Measurements from ENCODE around the gene ABTB2. TPM values are rescaled to one million over a fixed set of nuclear protein-coding genes. Genes with fewer than 3 reads are reported as not detected.
A peak's percentile ranks its signal among the peaks of the same experiment; 100 is the strongest.

ABTB2 gene
- total RNA-seq, 6 donors from 2014 or later, result 1.4 to 6.8 (median 4.7) TPM

DNA sequence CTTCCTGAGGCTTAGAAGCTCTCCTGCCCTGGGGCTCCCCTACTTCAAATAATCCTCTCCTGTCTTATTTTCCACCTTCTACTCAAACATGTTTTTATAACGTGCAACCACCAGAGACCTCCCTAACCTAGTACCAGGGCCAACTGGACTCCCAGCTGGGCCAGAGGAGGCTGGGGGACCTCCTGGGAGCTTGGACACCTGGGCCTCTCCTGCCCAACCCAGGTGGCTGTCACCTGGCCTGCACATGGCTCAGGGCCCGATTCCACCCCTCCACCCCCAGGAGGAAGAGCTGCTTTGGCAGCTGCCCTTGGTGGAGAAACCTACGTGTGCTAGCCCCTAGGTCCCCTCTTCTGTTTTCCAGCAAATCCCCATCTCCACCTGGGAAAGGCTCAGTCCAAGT is 105.2 kb downstream of the ABTB2 start:
- H3K9me3 ChIP-seq, result no peaks in the 10 kb centered on the region
- TF ChIP-seq POLR2A (IDR thresholded peaks at IDR 0.05) (no peak), EP300 (IDR thresholded peaks at IDR 0.05) (no peak), POLR2AphosphoS5 (IDR thresholded peaks at IDR 0.05) (no peak)
- TF ChIP-seq, protein P1, sequence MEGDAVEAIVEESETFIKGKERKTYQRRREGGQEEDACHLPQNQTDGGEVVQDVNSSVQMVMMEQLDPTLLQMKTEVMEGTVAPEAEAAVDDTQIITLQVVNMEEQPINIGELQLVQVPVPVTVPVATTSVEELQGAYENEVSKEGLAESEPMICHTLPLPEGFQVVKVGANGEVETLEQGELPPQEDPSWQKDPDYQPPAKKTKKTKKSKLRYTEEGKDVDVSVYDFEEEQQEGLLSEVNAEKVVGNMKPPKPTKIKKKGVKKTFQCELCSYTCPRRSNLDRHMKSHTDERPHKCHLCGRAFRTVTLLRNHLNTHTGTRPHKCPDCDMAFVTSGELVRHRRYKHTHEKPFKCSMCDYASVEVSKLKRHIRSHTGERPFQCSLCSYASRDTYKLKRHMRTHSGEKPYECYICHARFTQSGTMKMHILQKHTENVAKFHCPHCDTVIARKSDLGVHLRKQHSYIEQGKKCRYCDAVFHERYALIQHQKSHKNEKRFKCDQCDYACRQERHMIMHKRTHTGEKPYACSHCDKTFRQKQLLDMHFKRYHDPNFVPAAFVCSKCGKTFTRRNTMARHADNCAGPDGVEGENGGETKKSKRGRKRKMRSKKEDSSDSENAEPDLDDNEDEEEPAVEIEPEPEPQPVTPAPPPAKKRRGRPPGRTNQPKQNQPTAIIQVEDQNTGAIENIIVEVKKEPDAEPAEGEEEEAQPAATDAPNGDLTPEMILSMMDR (IDR thresholded peaks at IDR 0.05), result no peak
- no peak overlapping the region for H3K4me3 ChIP-seq
- no peak overlapping the region for H3K27ac ChIP-seq
- H3K36me3 ChIP-seq, result no peaks in the 10 kb centered on the region
- DNase-seq (no peak), ATAC-seq (ENCODE audit: low FRiP score in 2 of 2) (no peak)
- H3K4me1 ChIP-seq, result peaks cover 0 to 18% (median 5%) of the 10 kb centered on the region in 4 donors
- no peaks in the 10 kb centered on the region for H3K27me3 ChIP-seq
- 77 to 88% methylated on average over 3 of the region's 3 CpGs for WGBS, 2 donors

DNA sequence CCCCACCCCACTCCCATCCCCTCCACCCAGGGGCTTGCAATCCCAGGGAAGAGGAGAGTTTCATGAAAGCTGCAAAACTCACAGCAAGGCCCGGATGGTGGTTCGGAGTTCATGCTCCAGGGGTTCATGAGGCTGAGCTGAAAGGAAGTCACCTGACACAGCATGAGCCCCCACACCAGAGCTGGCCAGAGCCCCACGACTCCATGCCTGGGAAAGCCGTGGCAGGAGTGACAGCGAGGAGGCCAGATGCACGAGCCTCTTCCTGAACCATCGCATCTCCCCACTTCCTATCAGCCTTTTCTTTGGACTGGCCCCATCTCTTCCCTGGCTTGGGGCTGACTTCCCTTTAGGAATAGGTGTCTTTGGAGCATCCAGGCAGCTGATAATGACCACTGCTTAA is 105.8 kb downstream of the ABTB2 start:
- H3K4me3 ChIP-seq, result no peak overlapping the region
- no peaks in the 10 kb centered on the region for H3K36me3 ChIP-seq
- peaks cover 0 to 18% (median 5%) of the 10 kb centered on the region in 4 donors for H3K4me1 ChIP-seq
- TF ChIP-seq EP300 (IDR thresholded peaks at IDR 0.05), result no peak
- TF ChIP-seq, protein P1 (IDR thresholded peaks at IDR 0.05), result no peak
- no peak for TF ChIP-seq POLR2A (IDR thresholded peaks at IDR 0.05)
- no peak for TF ChIP-seq POLR2AphosphoS5 (IDR thresholded peaks at IDR 0.05)
- no peak for ATAC-seq (ENCODE audit: low FRiP score in 2 of 2)
- no peak for DNase-seq
- no peaks in the 10 kb centered on the region for H3K27me3 ChIP-seq
- no peak overlapping the region for H3K27ac ChIP-seq
- H3K9me3 ChIP-seq, result no peaks in the 10 kb centered on the region
- 49 to 61% methylated on average over 5 to 7 of the region's 7 CpGs for WGBS, 2 donors

DNA sequence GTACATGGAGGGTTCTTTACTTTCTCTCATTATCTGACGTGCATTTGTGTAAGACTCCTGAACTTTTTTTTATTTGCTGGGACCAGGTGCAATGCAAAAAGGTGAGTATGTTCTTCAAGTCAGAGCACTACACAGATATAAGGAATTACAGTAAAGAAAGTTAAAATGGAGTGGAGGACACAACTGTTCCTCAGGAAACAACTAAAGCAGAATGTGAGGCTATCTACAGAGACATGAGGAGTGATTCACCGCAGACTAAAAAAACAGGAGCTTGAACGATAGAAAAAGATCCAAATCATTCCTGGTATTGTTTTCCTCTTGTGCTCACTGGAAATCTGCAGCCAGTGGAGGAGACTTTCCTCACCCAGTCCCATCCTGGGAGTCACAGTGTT is 106.2 kb downstream of the ABTB2 start:
- ATAC-seq (ENCODE audit: low FRiP score in 2 of 2) (peak in 1 of 2 donors; percentile 41), DNase-seq (no peak)
- H3K4me1 ChIP-seq, result peaks cover 0 to 18% (median 5%) of the 10 kb centered on the region in 4 donors
- H3K27me3 ChIP-seq, result no peaks in the 10 kb centered on the region
- H3K27ac ChIP-seq, result no peak overlapping the region
- TF ChIP-seq, protein P1 (IDR thresholded peaks at IDR 0.05), result no peak
- TF ChIP-seq POLR2A (IDR thresholded peaks at IDR 0.05) (no peak), POLR2AphosphoS5 (IDR thresholded peaks at IDR 0.05) (no peak), EP300 (IDR thresholded peaks at IDR 0.05) (no peak)
- H3K9me3 ChIP-seq, result no peaks in the 10 kb centered on the region
- peak overlapping the region in 2 of 4 donors; percentile 19 to 20 for H3K4me3 ChIP-seq
- H3K36me3 ChIP-seq, result no peaks in the 10 kb centered on the region
- WGBS, 2 donors, result 22 to 58% methylated on average over 3 of the region's 3 CpGs

DNA sequence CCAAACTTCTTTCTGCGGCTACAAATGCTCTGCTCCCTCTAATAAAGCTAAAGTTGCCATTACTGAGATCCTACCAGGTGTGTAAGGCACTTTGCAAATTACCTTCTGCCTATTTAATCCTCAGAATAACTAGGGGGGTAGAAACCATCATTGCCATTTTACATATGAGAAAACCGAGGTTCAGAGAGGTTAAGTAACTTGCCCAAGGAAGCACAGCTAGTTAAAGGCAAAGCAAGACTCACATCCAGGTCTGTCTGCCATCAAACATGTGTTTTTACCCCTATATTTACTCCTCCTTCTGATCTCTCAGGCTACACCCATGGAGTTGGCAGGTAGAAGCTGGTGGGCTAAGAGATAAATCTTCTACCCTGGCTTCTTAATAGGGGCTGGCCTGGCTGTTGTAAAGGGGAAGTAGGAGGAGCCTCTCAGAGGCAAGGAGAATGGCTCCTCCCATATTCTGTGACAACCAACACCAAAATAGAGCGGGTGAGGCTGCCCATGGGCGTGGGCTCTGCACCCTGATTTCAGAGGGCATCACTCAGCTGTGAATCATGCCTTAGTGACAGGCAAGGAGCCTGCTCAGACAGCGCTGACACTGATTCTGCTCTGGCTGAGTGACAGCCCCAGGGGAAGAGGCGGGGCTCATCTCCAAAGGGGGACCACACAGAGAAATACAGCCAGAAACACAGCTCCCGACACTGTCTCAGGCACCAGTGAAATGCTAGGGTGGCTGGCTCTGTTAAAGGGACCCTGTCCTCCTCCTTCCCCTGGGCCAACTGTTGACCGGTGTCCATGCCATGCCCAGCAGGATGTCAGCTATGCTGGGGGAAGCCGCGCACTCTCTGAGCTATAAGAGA is 106.8 kb downstream of the ABTB2 start:
- no peak for TF ChIP-seq EP300 (IDR thresholded peaks at IDR 0.05)
- TF ChIP-seq POLR2AphosphoS5 (IDR thresholded peaks at IDR 0.05), result no peak
- TF ChIP-seq POLR2A (IDR thresholded peaks at IDR 0.05), result peak in 1 of 4 donors; percentile 7
- TF ChIP-seq, protein P1 (IDR thresholded peaks at IDR 0.05), result no peak
- H3K4me1 ChIP-seq, result peaks cover 0 to 18% (median 5%) of the 10 kb centered on the region in 4 donors
- H3K36me3 ChIP-seq, result no peaks in the 10 kb centered on the region
- H3K27ac ChIP-seq, result peak overlapping the region in 1 of 4 donors; percentile 15
- H3K9me3 ChIP-seq, result no peaks in the 10 kb centered on the region
- DNase-seq (peak in 1 of 2 donors; percentile 65), ATAC-seq (ENCODE audit: low FRiP score in 2 of 2) (peak; percentile 84 to 90)
- H3K4me3 ChIP-seq, result peak overlapping the region in 2 of 4 donors; percentile 19 to 20
- no peaks in the 10 kb centered on the region for H3K27me3 ChIP-seq
- WGBS, 2 donors, result 52 to 64% methylated on average over 7 to 10 of the region's 10 CpGs

All from upper lobe of left lung (tissue), 6 donors.